Panc1 (cell line): Measurements from ENCODE around the gene SNCG. TPM values are rescaled to one million over a fixed set of nuclear protein-coding genes. Genes with fewer than 3 reads are reported as not detected.

ENCODE experiments used
- ATAC-seq: fragments of 200-7000 bp; cut with Tn5 transposase; 2 replicates; pipeline ENCODE4 v1.9.1; 2020; ENCODE audit warnings: mild to moderate bottlenecking, moderate library complexity
- Bru-seq: library from RNA; stranded (reverse); fragments of 400-500 nt; gene quantifications from one replicate; lab custom pipeline; 2021; lab: Mats Ljungman, UMichigan
- BruChase-seq, 2 experiments: library from RNA; stranded (reverse); fragments of 400-500 nt; gene quantifications; one replicate each; lab custom pipeline; 2021; lab: Mats Ljungman, UMichigan
- BruUV-seq: library from RNA; stranded (reverse); fragments of 400-500 nt; replicated peaks from 2 replicates; lab custom pipeline; 2021; lab: Mats Ljungman, UMichigan
- CTCF ChIA-PET: fragments of 300-600 bp; sonication (Branson Sonifier 250); formaldehyde crosslinking; loops from one replicate; lab custom pipeline; 2022; ENCODE audit warnings: antibody characterized with exemption; lab: Charles Lee
- POLR2A ChIA-PET: fragments of 300-600 bp; sonication (Branson Sonifier 250); formaldehyde crosslinking; loops from one replicate; lab custom pipeline; 2022; ENCODE audit warnings: antibody characterized with exemption; lab: Charles Lee
- DNase-seq: peaks from one replicate; pipeline ENCODE4 v3.0.0-alpha.2; 2010; ENCODE audit warnings: low read depth, low spot score
- H3K27ac ChIP-seq: 2 replicates; pipeline ENCODE4 v1.5.1; 2011; ENCODE audit warnings: mild to moderate bottlenecking, low read length, inconsistent platforms
- H3K27me3 ChIP-seq: fragments of 200-500 bp; sonication (Bioruptor generic); 2 replicates; pipeline ENCODE4 v1.6.0; 2014; ENCODE audit warnings: low read length, inconsistent platforms; ENCODE audit not compliant: control insufficient read depth, insufficient read depth
- H3K36me3 ChIP-seq: fragments of 200-500 bp; sonication (Bioruptor generic); 2 replicates; pipeline ENCODE4 v1.5.1; 2014; ENCODE audit warnings: inconsistent platforms, mild to moderate bottlenecking, low read length, moderate library complexity; ENCODE audit not compliant: control insufficient read depth, insufficient read depth
- H3K4me1 ChIP-seq: 2 replicates; pipeline ENCODE4 v1.5.1; 2011; ENCODE audit warnings: inconsistent platforms, mild to moderate bottlenecking, low read length, moderate library complexity; ENCODE audit not compliant: control insufficient read depth, insufficient read depth
- H3K4me3 ChIP-seq, 2 experiments: 2 replicates each; pipeline ENCODE4 v1.5.1; 2011 to 2012; ENCODE audit warnings: low read depth in 2 of 2, low read length in 2 of 2, mild to moderate bottlenecking in 2 of 2, inconsistent platforms in 1 of 2, moderate library complexity in 1 of 2
- H3K9me3 ChIP-seq: fragments of 200-500 bp; sonication (Bioruptor generic); 2 replicates; pipeline ENCODE4 v1.5.1; 2014; ENCODE audit warnings: low read depth, mild to moderate bottlenecking, inconsistent platforms, low read length, moderate library complexity; ENCODE audit not compliant: control insufficient read depth, insufficient read depth
- POLR2AphosphoS5 ChIP-seq: IDR thresholded peaks from 2 replicates; pipeline ENCODE4 v1.6.1; 2012; ENCODE audit warnings: mild to moderate bottlenecking, low read depth, low read length, moderate library complexity
- SIN3A ChIP-seq: IDR thresholded peaks from 2 replicates; pipeline ENCODE4 v1.6.1; 2012; ENCODE audit warnings: low read depth, mild to moderate bottlenecking, low read length, moderate library complexity, borderline replicate concordance; ENCODE audit not compliant: insufficient read depth
- in situ Hi-C: cut with HindIII; loops from 2 replicates; pipeline ENCODE4 v1.10.0; 2016; ENCODE audit warnings: low sequenced_read_pairs, low pct_unique_long_range_greater_than_20kb
- intact Hi-C: fragments of 100-400 bp; cut with micrococcal nuclease; formaldehyde crosslinking; loops from one replicate; pipeline ENCODE4 v1.10.0; 2022; ENCODE audit not compliant: unreplicated experiment
- long read RNA-seq: library from polyadenylated mRNA; unstranded; transcript quantifications from one replicate; pipeline ENCODE4 v2.0.0, GENCODE V29; 2021; ENCODE audit not compliant: unreplicated experiment
- polyA plus RNA-seq: library from polyadenylated mRNA; unstranded; fragments of >200 nt; gene quantifications from one replicate; pipeline ENCODE4 v1.2.1, GENCODE V29; 2012; ENCODE audit warnings: missing spikeins; ENCODE audit not compliant: insufficient read length
- total RNA-seq: library from RNA; stranded (reverse); gene quantifications from one replicate; pipeline ENCODE4 v1.2.1, GENCODE V29; 2021; ENCODE audit not compliant: unreplicated experiment
- TF ChIP-seq, protein P1 (sequence below): fragments of 450-650 bp; IDR thresholded peaks from 2 replicates; pipeline ENCODE4 v1.5.1; 2017; ENCODE audit warnings: mild to moderate bottlenecking
- TF ChIP-seq, protein P2 (sequence below), 2 experiments: IDR thresholded peaks; 2 replicates each; pipeline ENCODE4 v1.6.1; 2011 to 2012; ENCODE audit warnings: low read depth in 2 of 2, control low read depth in 1 of 2, low read length in 1 of 2, mild to moderate bottlenecking in 1 of 2, moderate library complexity in 1 of 2; ENCODE audit not compliant: insufficient read depth in 1 of 2

Gene SNCG
- total RNA-seq = 5.2 TPM
- 10.0 TPM for polyA plus RNA-seq
- Bru-seq, nascent RNA = percentile 25 among the genes with signal in this experiment
- BruChase-seq, experiment 1, labeled RNA remaining after a 2-hour chase = percentile 20 among the genes with signal in this experiment
- percentile 31 among the genes with signal in this experiment for BruChase-seq, experiment 2, labeled RNA remaining after a 6-hour chase
- long read RNA-seq, partial matches to known transcripts = 0 of 4 reads
- long read RNA-seq, other reads (novel, unspliced or antisense) = 0 of 4 reads

DNA sequence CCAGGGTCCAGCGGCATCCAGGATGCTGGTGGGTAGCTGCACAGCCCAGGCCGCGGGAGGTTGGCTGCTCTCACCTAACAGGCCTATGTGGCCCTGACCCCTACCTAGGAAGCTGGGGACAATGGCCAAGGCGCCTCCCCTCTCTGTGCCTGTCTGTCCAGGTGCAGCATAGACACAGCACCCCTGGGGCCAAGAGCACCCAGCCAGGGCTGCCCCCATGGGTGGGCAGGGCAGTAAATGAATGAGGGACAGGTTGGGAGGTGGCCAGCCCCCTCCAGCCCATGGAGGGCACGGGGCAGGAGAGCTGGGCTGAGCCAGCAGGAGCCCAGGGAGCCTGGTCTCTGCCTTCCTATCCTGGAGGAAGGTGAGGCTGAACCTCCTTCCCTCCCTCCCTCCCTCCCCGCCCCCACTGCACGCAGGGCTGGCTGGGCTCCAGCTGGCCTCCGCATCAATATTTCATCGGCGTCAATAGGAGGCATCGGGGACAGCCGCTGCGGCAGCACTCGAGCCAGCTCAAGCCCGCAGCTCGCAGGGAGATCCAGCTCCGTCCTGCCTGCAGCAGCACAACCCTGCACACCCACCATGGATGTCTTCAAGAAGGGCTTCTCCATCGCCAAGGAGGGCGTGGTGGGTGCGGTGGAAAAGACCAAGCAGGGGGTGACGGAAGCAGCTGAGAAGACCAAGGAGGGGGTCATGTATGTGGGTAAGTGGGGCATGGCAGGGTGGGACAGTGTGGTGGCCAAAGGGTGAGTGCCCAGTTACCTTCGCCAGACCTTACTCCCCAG lies at the start of gene SNCG:
Gene SNCG (plus strand): TSS at position 484 of the 785 bp plus-strand sequence. CDS start 99 bp downstream, at position 583.
- intact Hi-C loops = no loop called here
- no peak for TF ChIP-seq POLR2AphosphoS5
- no peaks in the 10 kb centered on the region for H3K27me3 ChIP-seq
- ATAC-seq (peak; percentile 30), DNase-seq (no peak)
- 0 out of 4 replicates have a peak within 1 kb of the TSS, but pooled peaks of 1 of the 2 experiments have one; percentile 2 for H3K4me3 ChIP-seq
- POLR2A ChIA-PET = no interaction called here
- no TSS peak for BruUV-seq
- no peaks in the 10 kb centered on the region for H3K36me3 ChIP-seq
- in situ Hi-C loops = no loop called here
- CTCF ChIA-PET = interaction anchor here (0.6 to 2.4 kb wide), 4 partner anchors 8 to 127 kb away, joined by 5 to 25 read pairs (median 6); no protein-coding TSS in a partner anchor
- H3K27ac ChIP-seq = peak within 1 kb of the TSS; percentile 70
- H3K9me3 ChIP-seq = no peaks in the 10 kb centered on the region
- peaks cover 60% of the 10 kb centered on the region for H3K4me1 ChIP-seq

DNA sequence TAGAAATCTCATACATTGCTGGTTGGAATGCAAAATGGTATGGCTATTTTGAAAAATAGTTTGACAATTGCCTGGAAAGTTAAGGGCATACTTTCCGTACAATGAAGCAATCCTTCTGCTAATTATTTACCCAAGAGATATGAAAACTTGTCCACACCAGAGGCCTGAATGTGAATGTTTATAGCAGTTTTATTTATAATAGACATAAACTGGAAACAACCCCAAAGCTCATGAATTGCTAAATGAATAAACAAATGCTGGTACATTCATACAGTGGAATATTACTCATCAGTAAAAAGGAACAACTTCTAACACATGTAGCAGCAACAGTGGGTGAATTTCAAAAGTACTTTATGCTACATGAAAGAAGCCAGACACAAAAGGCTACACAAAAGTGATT lies 43.7 kb upstream of the SNCG start:
- ChIA-PET CTCF (no interaction called here), POLR2A (no interaction called here)
- intact Hi-C loops (no loop called here), in situ Hi-C loops (no loop called here)
- DNase-seq = no peak
- Histone ChIP-seq H3K4me3 (no peak overlapping the region), H3K4me1 (no peaks in the 10 kb centered on the region), H3K27me3 (no peaks in the 10 kb centered on the region), H3K27ac (no peak overlapping the region), H3K9me3 (no peaks in the 10 kb centered on the region), H3K36me3 (peaks cover 26% of the 10 kb centered on the region)
- BruUV-seq = no TSS peak
- no peak for TF ChIP-seq SIN3A
- TF ChIP-seq, protein P1, sequence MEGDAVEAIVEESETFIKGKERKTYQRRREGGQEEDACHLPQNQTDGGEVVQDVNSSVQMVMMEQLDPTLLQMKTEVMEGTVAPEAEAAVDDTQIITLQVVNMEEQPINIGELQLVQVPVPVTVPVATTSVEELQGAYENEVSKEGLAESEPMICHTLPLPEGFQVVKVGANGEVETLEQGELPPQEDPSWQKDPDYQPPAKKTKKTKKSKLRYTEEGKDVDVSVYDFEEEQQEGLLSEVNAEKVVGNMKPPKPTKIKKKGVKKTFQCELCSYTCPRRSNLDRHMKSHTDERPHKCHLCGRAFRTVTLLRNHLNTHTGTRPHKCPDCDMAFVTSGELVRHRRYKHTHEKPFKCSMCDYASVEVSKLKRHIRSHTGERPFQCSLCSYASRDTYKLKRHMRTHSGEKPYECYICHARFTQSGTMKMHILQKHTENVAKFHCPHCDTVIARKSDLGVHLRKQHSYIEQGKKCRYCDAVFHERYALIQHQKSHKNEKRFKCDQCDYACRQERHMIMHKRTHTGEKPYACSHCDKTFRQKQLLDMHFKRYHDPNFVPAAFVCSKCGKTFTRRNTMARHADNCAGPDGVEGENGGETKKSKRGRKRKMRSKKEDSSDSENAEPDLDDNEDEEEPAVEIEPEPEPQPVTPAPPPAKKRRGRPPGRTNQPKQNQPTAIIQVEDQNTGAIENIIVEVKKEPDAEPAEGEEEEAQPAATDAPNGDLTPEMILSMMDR = no peak
- ATAC-seq = no peak

- H3K27me3 ChIP-seq = no peaks in the 10 kb centered on the region
- CTCF ChIA-PET = interaction anchor here (1.0 kb wide), 1 partner anchor 230 kb away, joined by 11 read pairs; no protein-coding TSS in a partner anchor
- no peaks in the 10 kb centered on the region for H3K4me1 ChIP-seq
- no TSS peak for BruUV-seq
- ATAC-seq = no peak
- no peak overlapping the region for H3K27ac ChIP-seq
- no peak overlapping the region for H3K4me3 ChIP-seq
- intact Hi-C loops = no loop called here
- H3K36me3 ChIP-seq = peaks cover 20% of the 10 kb centered on the region
- no peaks in the 10 kb centered on the region for H3K9me3 ChIP-seq
- no peak for TF ChIP-seq POLR2AphosphoS5
- TF ChIP-seq, protein P2, sequence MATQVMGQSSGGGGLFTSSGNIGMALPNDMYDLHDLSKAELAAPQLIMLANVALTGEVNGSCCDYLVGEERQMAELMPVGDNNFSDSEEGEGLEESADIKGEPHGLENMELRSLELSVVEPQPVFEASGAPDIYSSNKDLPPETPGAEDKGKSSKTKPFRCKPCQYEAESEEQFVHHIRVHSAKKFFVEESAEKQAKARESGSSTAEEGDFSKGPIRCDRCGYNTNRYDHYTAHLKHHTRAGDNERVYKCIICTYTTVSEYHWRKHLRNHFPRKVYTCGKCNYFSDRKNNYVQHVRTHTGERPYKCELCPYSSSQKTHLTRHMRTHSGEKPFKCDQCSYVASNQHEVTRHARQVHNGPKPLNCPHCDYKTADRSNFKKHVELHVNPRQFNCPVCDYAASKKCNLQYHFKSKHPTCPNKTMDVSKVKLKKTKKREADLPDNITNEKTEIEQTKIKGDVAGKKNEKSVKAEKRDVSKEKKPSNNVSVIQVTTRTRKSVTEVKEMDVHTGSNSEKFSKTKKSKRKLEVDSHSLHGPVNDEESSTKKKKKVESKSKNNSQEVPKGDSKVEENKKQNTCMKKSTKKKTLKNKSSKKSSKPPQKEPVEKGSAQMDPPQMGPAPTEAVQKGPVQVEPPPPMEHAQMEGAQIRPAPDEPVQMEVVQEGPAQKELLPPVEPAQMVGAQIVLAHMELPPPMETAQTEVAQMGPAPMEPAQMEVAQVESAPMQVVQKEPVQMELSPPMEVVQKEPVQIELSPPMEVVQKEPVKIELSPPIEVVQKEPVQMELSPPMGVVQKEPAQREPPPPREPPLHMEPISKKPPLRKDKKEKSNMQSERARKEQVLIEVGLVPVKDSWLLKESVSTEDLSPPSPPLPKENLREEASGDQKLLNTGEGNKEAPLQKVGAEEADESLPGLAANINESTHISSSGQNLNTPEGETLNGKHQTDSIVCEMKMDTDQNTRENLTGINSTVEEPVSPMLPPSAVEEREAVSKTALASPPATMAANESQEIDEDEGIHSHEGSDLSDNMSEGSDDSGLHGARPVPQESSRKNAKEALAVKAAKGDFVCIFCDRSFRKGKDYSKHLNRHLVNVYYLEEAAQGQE (IDR thresholded peaks at IDR 0.05; ENCODE audit: insufficient read depth in 1 of 2, low read depth in 2 of 2, low read length in 1 of 2) = no peak
- TF ChIP-seq, protein P1 = no peak
- POLR2A ChIA-PET = interaction anchor here (0.7 kb wide), 1 partner anchor 426 kb away, joined by 4 read pairs; no protein-coding TSS in a partner anchor
- no peak for DNase-seq
- in situ Hi-C loops = no loop called here
Measured at GRCh38 chr10:86918022-86918471, 40.4 kb upstream of the SNCG start.
